Stimulated activated CD8-positive, alpha-beta memory T cell treated with anti-CD3 and anti-CD28 coated beads, Interleukin-4, amount 100 ng/mL, for 4 hours (primary cell): ENCODE results near the gene GHSR.

Source experiments
- DNase-seq, 2 donors: peaks; one replicate each; pipeline ENCODE4 v3.0.0-alpha.2; 2020; ENCODE audit warnings: low read depth in 2 of 2, low spot score in 1 of 2

GHSR gene

GRCh38 chr3:172438186-172438585 lies 10.1 kb downstream of the GHSR start:
- no peak for DNase-seq

GRCh38 chr3:172437713-172438112 lies 10.5 kb downstream of the GHSR start:
- DNase-seq = no peak

GRCh38 chr3:172415323-172415722 lies 32.9 kb downstream of the GHSR start:
- DNase-seq = no peak

- no peak for DNase-seq
Observed at GRCh38 chr3:172411478-172411947, 36.7 kb downstream of the GHSR start.

GRCh38 chr3:172410702-172411477 lies 37.4 kb downstream of the GHSR start:
- DNase-seq = no peak

GRCh38 chr3:172407872-172408271 lies 40.4 kb downstream of the GHSR start:
- no peak for DNase-seq

GRCh38 chr3:172405914-172406313 lies 42.3 kb downstream of the GHSR start:
- no peak for DNase-seq

GRCh38 chr3:172404237-172404962 lies 43.9 kb downstream of the GHSR start:
- no peak for DNase-seq

- DNase-seq = no peak
Observed at GRCh38 chr3:172402892-172403643, 45.2 kb downstream of the GHSR start.

- no peak for DNase-seq
Observed at GRCh38 chr3:172402090-172402489, 46.2 kb downstream of the GHSR start.

GRCh38 chr3:172398484-172398883 lies 49.8 kb downstream of the GHSR start:
- DNase-seq = no peak

GRCh38 chr3:172397716-172398405 lies 50.4 kb downstream of the GHSR start:
- no peak for DNase-seq

- no peak for DNase-seq
Observed at GRCh38 chr3:172396400-172396799, 51.9 kb downstream of the GHSR start.

GRCh38 chr3:172394692-172395091 lies 53.6 kb downstream of the GHSR start:
- DNase-seq = no peak
